Measurements from ENCODE around the gene TAB3. TPM values are rescaled to one million over a fixed set of nuclear protein-coding genes. Genes with fewer than 3 reads are reported as not detected.

Gene TAB3
- total and polyA plus RNA-seq, 10 of the 15 experiments (the other 5 are each of a cell fraction or from before 2014, with no cell fraction given) = 1.7 to 22.1 (median 9.1) TPM

DNA sequence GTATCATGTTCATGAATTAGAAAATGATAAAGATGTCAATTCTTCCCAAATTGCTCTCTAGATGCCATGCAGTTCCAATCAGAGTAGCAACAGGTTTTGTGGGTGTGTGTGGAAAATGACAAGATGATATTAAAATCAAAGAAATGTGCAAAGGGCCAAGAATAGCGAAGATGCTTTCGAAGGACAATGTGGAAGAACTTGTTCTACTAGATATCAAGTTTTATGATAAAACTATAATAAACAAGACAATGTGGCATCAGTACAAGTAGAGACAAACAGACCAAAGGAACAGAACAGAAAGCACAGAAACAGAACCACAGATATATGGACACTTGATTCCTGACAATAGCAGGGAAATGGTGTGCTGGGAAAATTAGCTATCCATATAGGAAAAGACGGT, 9.0 kb downstream of the TAB3 start:
- Histone ChIP-seq H3K4me1 (ENCODE audit: control insufficient read depth, insufficient read depth, low read length) (no peaks in the 10 kb centered on the region), H3K4me3 (no peak overlapping the region), H3K4me2 (ENCODE audit: control insufficient read depth, insufficient read depth) (no peak overlapping the region), H4K20me1 (ENCODE audit: control insufficient read depth, insufficient read depth) (no peaks in the 10 kb centered on the region), H3K9me3 (replicated peaks; ENCODE audit: control insufficient read depth, insufficient read depth, low read length) (no peaks in the 10 kb centered on the region), H2AFZ (ENCODE audit: control insufficient read depth, low read depth, low read length) (no peak overlapping the region), H3K36me3 (ENCODE audit: control insufficient read depth in 2 of 2, insufficient read depth in 2 of 2, low read length in 1 of 2) (no peaks in the 10 kb centered on the region), H3K27me3 (replicated peaks in 1 of 2; ENCODE audit: control insufficient read depth in 2 of 2, insufficient read depth in 2 of 2, low read length in 1 of 2) (no peaks in the 10 kb centered on the region), H3K79me2 (ENCODE audit: control insufficient read depth, insufficient read depth, low read length) (no peaks in the 10 kb centered on the region; the same call in 1 of the 2 replicates), H3K27ac (ENCODE audit: control insufficient read depth, insufficient read depth) (no peak overlapping the region), H3K9ac (ENCODE audit: control insufficient read depth, insufficient read depth, low read length) (no peak overlapping the region)
- 78% methylated on average over 3 of the region's 3 CpGs for WGBS (ENCODE audit: insufficient coverage, insufficient replicate concordance, low lambda C conversion rate, missing lambda C conversion rate)
- RAD21 ChIA-PET (ENCODE audit: unreplicated experiment) = no interaction called here
- POLR2A ChIA-PET = interaction anchor here (1.2 kb wide), 1 partner anchor 8 kb away, joined by 3 read pairs; no protein-coding TSS in a partner anchor
- intact Hi-C loops (cut with micrococcal nuclease; ENCODE audit: unreplicated experiment) (no loop called here), in situ Hi-C loops (cut with MboI) (no loop called here)
- CTCF ChIA-PET = interaction anchor here (1.3 kb wide), 1 partner anchor 14 kb away, joined by 5 read pairs; no protein-coding TSS in a partner anchor
- SMC1A ChIA-PET (ENCODE audit: uncharacterized antibody, unreplicated experiment) = no interaction called here
- TF ChIP-seq, protein P1, sequence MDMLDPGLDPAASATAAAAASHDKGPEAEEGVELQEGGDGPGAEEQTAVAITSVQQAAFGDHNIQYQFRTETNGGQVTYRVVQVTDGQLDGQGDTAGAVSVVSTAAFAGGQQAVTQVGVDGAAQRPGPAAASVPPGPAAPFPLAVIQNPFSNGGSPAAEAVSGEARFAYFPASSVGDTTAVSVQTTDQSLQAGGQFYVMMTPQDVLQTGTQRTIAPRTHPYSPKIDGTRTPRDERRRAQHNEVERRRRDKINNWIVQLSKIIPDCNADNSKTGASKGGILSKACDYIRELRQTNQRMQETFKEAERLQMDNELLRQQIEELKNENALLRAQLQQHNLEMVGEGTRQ (IDR thresholded peaks at IDR 0.05; ENCODE audit: borderline replicate concordance, low read depth, low read length) = no peak
- TF ChIP-seq FOXK2 (IDR thresholded peaks at IDR 0.05) = no peak
- TF ChIP-seq EP300 (IDR thresholded peaks at IDR 0.05; ENCODE audit: borderline replicate concordance in 1 of 2, control insufficient read depth in 1 of 2, low read depth in 2 of 2, low read length in 2 of 2) = no peak
- TF ChIP-seq TCF12 (IDR thresholded peaks at IDR 0.05; ENCODE audit: low read depth, low read length) = no peak
- TF ChIP-seq, protein P2, sequence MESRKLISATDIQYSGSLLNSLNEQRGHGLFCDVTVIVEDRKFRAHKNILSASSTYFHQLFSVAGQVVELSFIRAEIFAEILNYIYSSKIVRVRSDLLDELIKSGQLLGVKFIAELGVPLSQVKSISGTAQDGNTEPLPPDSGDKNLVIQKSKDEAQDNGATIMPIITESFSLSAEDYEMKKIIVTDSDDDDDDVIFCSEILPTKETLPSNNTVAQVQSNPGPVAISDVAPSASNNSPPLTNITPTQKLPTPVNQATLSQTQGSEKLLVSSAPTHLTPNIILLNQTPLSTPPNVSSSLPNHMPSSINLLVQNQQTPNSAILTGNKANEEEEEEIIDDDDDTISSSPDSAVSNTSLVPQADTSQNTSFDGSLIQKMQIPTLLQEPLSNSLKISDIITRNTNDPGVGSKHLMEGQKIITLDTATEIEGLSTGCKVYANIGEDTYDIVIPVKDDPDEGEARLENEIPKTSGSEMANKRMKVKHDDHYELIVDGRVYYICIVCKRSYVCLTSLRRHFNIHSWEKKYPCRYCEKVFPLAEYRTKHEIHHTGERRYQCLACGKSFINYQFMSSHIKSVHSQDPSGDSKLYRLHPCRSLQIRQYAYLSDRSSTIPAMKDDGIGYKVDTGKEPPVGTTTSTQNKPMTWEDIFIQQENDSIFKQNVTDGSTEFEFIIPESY (IDR thresholded peaks at IDR 0.05) = no peak
- TF ChIP-seq STAT1 (conservative IDR thresholded peaks at IDR 0.05) = no peak
- TF ChIP-seq IKZF2 (IDR thresholded peaks at IDR 0.05) = no peak
- TF ChIP-seq ZNF274 (IDR thresholded peaks at IDR 0.05; ENCODE audit: insufficient read depth, insufficient read length) = no peak
- TF ChIP-seq RUNX3 (IDR thresholded peaks at IDR 0.05; ENCODE audit: low read length) = no peak
- TF ChIP-seq ZNF622 (IDR thresholded peaks at IDR 0.05) = no peak
- no peak for TF ChIP-seq HDAC6 (IDR thresholded peaks at IDR 0.05; ENCODE audit: unreplicated experiment)
- TF ChIP-seq, protein P3, sequence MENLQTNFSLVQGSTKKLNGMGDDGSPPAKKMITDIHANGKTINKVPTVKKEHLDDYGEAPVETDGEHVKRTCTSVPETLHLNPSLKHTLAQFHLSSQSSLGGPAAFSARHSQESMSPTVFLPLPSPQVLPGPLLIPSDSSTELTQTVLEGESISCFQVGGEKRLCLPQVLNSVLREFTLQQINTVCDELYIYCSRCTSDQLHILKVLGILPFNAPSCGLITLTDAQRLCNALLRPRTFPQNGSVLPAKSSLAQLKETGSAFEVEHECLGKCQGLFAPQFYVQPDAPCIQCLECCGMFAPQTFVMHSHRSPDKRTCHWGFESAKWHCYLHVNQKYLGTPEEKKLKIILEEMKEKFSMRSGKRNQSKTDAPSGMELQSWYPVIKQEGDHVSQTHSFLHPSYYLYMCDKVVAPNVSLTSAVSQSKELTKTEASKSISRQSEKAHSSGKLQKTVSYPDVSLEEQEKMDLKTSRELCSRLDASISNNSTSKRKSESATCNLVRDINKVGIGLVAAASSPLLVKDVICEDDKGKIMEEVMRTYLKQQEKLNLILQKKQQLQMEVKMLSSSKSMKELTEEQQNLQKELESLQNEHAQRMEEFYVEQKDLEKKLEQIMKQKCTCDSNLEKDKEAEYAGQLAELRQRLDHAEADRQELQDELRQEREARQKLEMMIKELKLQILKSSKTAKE (IDR thresholded peaks at IDR 0.05; ENCODE audit: low read depth, poor library complexity, severe bottlenecking) = no peak
- TF ChIP-seq SUPT20H (IDR thresholded peaks at IDR 0.05; ENCODE audit: borderline replicate concordance, control insufficient read depth, low read depth, low read length) = no peak
- no peak for TF ChIP-seq KAT2A (conservative IDR thresholded peaks at IDR 0.05; ENCODE audit: control insufficient read depth, low read depth, low read length)
- TF ChIP-seq CBX5 (IDR thresholded peaks at IDR 0.05; ENCODE audit: low read depth) = no peak
- TF ChIP-seq ZSCAN29 (IDR thresholded peaks at IDR 0.05) = no peak
- TF ChIP-seq, protein P4, sequence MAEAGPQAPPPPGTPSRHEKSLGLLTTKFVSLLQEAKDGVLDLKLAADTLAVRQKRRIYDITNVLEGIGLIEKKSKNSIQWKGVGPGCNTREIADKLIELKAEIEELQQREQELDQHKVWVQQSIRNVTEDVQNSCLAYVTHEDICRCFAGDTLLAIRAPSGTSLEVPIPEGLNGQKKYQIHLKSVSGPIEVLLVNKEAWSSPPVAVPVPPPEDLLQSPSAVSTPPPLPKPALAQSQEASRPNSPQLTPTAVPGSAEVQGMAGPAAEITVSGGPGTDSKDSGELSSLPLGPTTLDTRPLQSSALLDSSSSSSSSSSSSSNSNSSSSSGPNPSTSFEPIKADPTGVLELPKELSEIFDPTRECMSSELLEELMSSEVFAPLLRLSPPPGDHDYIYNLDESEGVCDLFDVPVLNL (IDR thresholded peaks at IDR 0.05; ENCODE audit: low read depth, low read length) = no peak
- FAIRE-seq (no peak), DNase-seq (ENCODE audit: low read depth, low spot score) (no peak), ATAC-seq (no peak)
- BruUV-seq (replicated peaks) = no TSS peak

Measured in GM12878 (cell line).